ENCODE data around the gene MKX.
A peak's percentile ranks its signal among the peaks of the same experiment; 100 is the strongest.

Gene MKX

GRCh38 chr10:27742195-27743011, 3.2 kb downstream of the MKX start:
- peak; percentile 72 for DNase-seq

GRCh38 chr10:27741173-27742091, 4.2 kb downstream of the MKX start:
- DNase-seq: no peak

- no peak for DNase-seq
Measured at GRCh38 chr10:27736396-27736795, 9.2 kb downstream of the MKX start.

- DNase-seq: no peak
Measured at GRCh38 chr10:27730041-27730440, 15.6 kb downstream of the MKX start.

- no peak for DNase-seq
Measured at GRCh38 chr10:27728338-27728737, 17.3 kb downstream of the MKX start.

GRCh38 chr10:27724287-27724686, 21.3 kb downstream of the MKX start:
- no peak for DNase-seq

GRCh38 chr10:27723436-27723835, 22.2 kb downstream of the MKX start:
- no peak for DNase-seq

GRCh38 chr10:27720529-27720928, 25.1 kb downstream of the MKX start:
- no peak for DNase-seq

- DNase-seq: peak; percentile 47
Measured at GRCh38 chr10:27719052-27719451, 26.6 kb downstream of the MKX start.

GRCh38 chr10:27717861-27718260, 27.8 kb downstream of the MKX start:
- DNase-seq: no peak

- no peak for DNase-seq
Measured at GRCh38 chr10:27717224-27717623, 28.4 kb downstream of the MKX start.

GRCh38 chr10:27716521-27716920, 29.1 kb downstream of the MKX start:
- DNase-seq: no peak

- peak; percentile 84 for DNase-seq
Measured at GRCh38 chr10:27715505-27715904, 30.1 kb downstream of the MKX start.

- DNase-seq: no peak
Measured at GRCh38 chr10:27714349-27714748, 31.3 kb downstream of the MKX start.

GRCh38 chr10:27713941-27714340, 31.7 kb downstream of the MKX start:
- DNase-seq: peak; percentile 58

GRCh38 chr10:27710014-27710413, 35.6 kb downstream of the MKX start:
- no peak for DNase-seq

GRCh38 chr10:27709304-27709703, 36.3 kb downstream of the MKX start:
- no peak for DNase-seq

- DNase-seq: peak; percentile 0
Measured at GRCh38 chr10:27701938-27702537, 43.6 kb downstream of the MKX start.

- DNase-seq: no peak
Measured at GRCh38 chr10:27699776-27700175, 45.8 kb downstream of the MKX start.

GRCh38 chr10:27698961-27699360, 46.7 kb downstream of the MKX start:
- DNase-seq: no peak

- no peak for DNase-seq
Measured at GRCh38 chr10:27696466-27696865, 49.2 kb downstream of the MKX start.

- no peak for DNase-seq
Measured at GRCh38 chr10:27695706-27696105, 49.9 kb downstream of the MKX start.

- no peak for DNase-seq
Measured at GRCh38 chr10:27695088-27695487, 50.5 kb downstream of the MKX start.

GRCh38 chr10:27692663-27693062, 53.0 kb downstream of the MKX start:
- no peak for DNase-seq
